CD4-positive, alpha-beta memory T cell (primary cell): ENCODE data around the gene ALG12. TPM values are rescaled to one million over a fixed set of nuclear protein-coding genes. Genes with fewer than 3 reads are reported as not detected.
A peak's percentile ranks its signal among the peaks of the same experiment; 100 is the strongest.

Experiments
- CTCF ChIA-PET: fragments of 350-600 bp; sonication (Branson Sonifier 250); formaldehyde crosslinking; loops from one replicate; lab custom pipeline; 2021; ENCODE audit warnings: inconsistent platforms; ENCODE audit not compliant: partially characterized antibody; lab: Charles Lee
- POLR2A ChIA-PET: fragments of 350-600 bp; sonication (Branson Sonifier 250); formaldehyde crosslinking; loops from one replicate; lab custom pipeline; 2021; ENCODE audit not compliant: partially characterized antibody; lab: Charles Lee
- DNase-seq, 5 donors: peaks; one replicate each; pipeline versions ENCODE4 v3.0.0 to v3.0.0-alpha.2; 2020 to 2022; ENCODE audit warnings: mixed read lengths in 1 of 5
- H3K27ac ChIP-seq: one replicate; pipeline ENCODE4 v1.7.0; 2013; ENCODE audit warnings: low read depth, low read length
- H3K27me3 ChIP-seq: 2 replicates; pipeline ENCODE4 v1.7.0; 2013; ENCODE audit warnings: mild to moderate bottlenecking, low read length, moderate library complexity; ENCODE audit not compliant: insufficient read depth
- H3K36me3 ChIP-seq: 2 replicates; pipeline ENCODE4 v1.7.0; 2013; ENCODE audit warnings: mild to moderate bottlenecking, low read length, moderate library complexity; ENCODE audit not compliant: insufficient read depth
- H3K4me1 ChIP-seq: 2 replicates; pipeline ENCODE4 v1.7.0; 2013; ENCODE audit warnings: mild to moderate bottlenecking, low read length, moderate library complexity; ENCODE audit not compliant: insufficient read depth
- H3K4me3 ChIP-seq, 2 donors: one replicate each; pipeline ENCODE4 v1.7.0; 2013; ENCODE audit warnings: low read length in 2 of 2, mild to moderate bottlenecking in 1 of 2
- H3K9me3 ChIP-seq, 2 donors: one replicate each; pipeline ENCODE4 v1.7.0; 2013; ENCODE audit warnings: low read length in 2 of 2, control low read depth in 1 of 2; ENCODE audit not compliant: control insufficient read depth in 1 of 2
- H3K27ac Mint-ChIP-seq, 7 donors: one replicate each; pipeline ENCODE4 v1.8.0; 2020 to 2021; ENCODE audit warnings: mixed read lengths in 7 of 7, mild to moderate bottlenecking in 6 of 7, inconsistent platforms in 3 of 7, moderate library complexity in 3 of 7
- H3K27me3 Mint-ChIP-seq, 2 donors: one replicate each; pipeline ENCODE4 v1.8.0; 2020 to 2021; ENCODE audit warnings: mixed read lengths in 2 of 2
- H3K36me3 Mint-ChIP-seq, 2 donors: one replicate each; pipeline ENCODE4 v1.8.0; 2020 to 2021; ENCODE audit warnings: mixed read lengths in 2 of 2, inconsistent platforms in 1 of 2, mild to moderate bottlenecking in 1 of 2
- H3K4me1 Mint-ChIP-seq, 4 donors: one replicate each; pipeline ENCODE4 v1.8.0; 2020 to 2021; ENCODE audit warnings: mixed read lengths in 4 of 4, mild to moderate bottlenecking in 1 of 4
- H3K4me3 Mint-ChIP-seq, 8 donors: one replicate each; pipeline ENCODE4 v1.8.0; 2020 to 2021; ENCODE audit warnings: mixed read lengths in 8 of 8, mild to moderate bottlenecking in 7 of 8, moderate library complexity in 6 of 8, inconsistent platforms in 3 of 8
- H3K9me3 Mint-ChIP-seq, 8 donors: one replicate each; pipeline ENCODE4 v1.8.0; 2020 to 2021; ENCODE audit warnings: mixed read lengths in 8 of 8, mild to moderate bottlenecking in 5 of 8, inconsistent platforms in 3 of 8, moderate library complexity in 1 of 8
- intact Hi-C: fragments of 100-400 bp; cut with micrococcal nuclease; formaldehyde crosslinking; loops from one replicate; pipeline ENCODE4 v1.15.1; 2023
- polyA plus RNA-seq, 2 donors: library from polyadenylated mRNA; unstranded; fragments of 300-500 nt; fragmentation: Illumina TruSeq; gene quantifications; one replicate each; pipeline ENCODE4 v1.2.3, GENCODE V29; 2021
- total RNA-seq, 2 experiments: library from RNA; stranded (reverse); gene quantifications; one replicate each; pipeline ENCODE4 v1.2.3, GENCODE V29; 2021

ALG12 gene
- total and polyA plus RNA-seq, 4 experiments from 2014 or later: 16.9 to 27.2 (median 19.3) TPM

DNA sequence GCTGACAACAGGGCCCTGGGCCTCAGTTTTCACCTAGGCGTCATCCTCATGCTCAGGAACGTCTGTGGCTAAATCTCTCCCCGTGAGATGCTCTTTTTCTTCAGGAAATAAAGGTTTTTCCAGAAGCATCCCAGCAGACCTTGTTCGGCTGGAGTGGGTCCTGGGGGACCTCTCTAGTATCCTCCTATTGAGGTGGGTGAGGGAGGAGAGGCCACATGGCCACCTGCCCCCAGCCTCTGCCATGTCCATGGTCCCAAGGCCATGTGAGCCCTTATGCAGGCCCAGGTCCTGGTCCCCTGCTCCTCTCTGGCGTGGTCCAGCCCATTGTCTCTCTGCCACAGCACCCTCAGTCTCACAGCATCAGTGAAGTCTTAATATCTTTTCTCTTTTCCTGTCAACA is 22.0 kb downstream of the ALG12 start:
- no peak for DNase-seq
- Mint-ChIP-seq H3K4me3 (no peak overlapping the region), H3K27ac (peak overlapping the region in 3 of 7 donors; percentile 57 to 79 (median 70)), H3K36me3 (peaks cover 24 to 34% of the 10 kb centered on the region in 2 donors), H3K9me3 (peaks cover 0 to 9% (median 5%) of the 10 kb centered on the region in 8 donors), H3K4me1 (peaks cover 10 to 15% (median 13%) of the 10 kb centered on the region in 4 donors), H3K27me3 (no peaks in the 10 kb centered on the region)
- CTCF ChIA-PET: no interaction called here
- Histone ChIP-seq H3K27me3 (no peaks in the 10 kb centered on the region), H3K4me3 (no peak overlapping the region), H3K9me3 (no peaks in the 10 kb centered on the region), H3K36me3 (peaks cover 2% of the 10 kb centered on the region), H3K4me1 (no peaks in the 10 kb centered on the region), H3K27ac (no peak overlapping the region)
- intact Hi-C loops: no loop called here
- POLR2A ChIA-PET: no interaction called here

DNA sequence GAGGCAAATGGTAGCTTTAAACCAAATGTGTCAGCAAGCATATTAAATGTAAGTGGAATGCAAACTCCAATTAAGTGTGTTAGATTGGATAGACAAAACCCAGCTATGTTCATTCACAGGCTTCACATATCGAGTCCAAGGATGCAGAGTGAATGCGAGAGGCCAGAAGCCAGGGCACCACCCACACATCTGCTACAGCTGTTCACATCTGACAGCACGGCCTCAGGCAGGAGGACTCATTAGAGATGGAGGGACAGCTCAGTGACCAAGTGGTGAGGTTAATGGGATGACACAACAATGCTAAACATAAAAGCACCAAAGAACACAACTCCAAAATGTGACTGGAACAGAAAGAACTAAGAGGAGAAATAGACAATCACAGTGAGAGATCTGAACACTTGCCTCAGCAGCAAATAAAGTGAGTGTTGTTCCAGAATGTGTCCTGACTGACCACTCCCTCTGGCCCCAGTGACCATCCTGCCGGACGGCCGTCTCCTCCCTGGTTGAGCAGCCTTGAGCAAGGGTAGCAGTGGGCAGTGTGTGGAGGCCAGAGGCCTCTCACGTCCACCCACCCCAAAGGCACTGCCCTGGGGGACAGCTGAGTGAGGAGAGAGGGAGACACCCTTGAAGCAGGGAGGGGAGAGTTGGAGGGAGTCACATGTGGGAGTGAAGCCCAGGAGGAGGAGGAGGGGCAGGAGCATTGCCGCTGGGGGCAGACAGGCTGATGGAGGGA is 23.8 kb downstream of the ALG12 start:
- peaks cover 19 to 42% of the 10 kb centered on the region in 2 donors for H3K36me3 Mint-ChIP-seq
- peak overlapping the region in 3 of 7 donors; percentile 73 to 94 (median 78) for H3K27ac Mint-ChIP-seq
- DNase-seq: no peak
- no peaks in the 10 kb centered on the region for H3K27me3 ChIP-seq
- peaks cover 11 to 15% (median 11%) of the 10 kb centered on the region in 4 donors for H3K4me1 Mint-ChIP-seq
- H3K9me3 Mint-ChIP-seq: peaks cover 0 to 9% (median 5%) of the 10 kb centered on the region in 8 donors
- intact Hi-C loops: no loop called here
- H3K36me3 ChIP-seq: no peaks in the 10 kb centered on the region
- ChIA-PET POLR2A (no interaction called here), CTCF (interaction anchor here (1.2 kb wide), 1 partner anchor 136 kb away, joined by 4 read pairs; no protein-coding TSS in a partner anchor)
- H3K27me3 Mint-ChIP-seq: no peaks in the 10 kb centered on the region
- H3K4me3 Mint-ChIP-seq: no peak overlapping the region
- no peaks in the 10 kb centered on the region for H3K9me3 ChIP-seq
- H3K27ac ChIP-seq: no peak overlapping the region
- no peaks in the 10 kb centered on the region for H3K4me1 ChIP-seq
- H3K4me3 ChIP-seq: no peak overlapping the region

DNA sequence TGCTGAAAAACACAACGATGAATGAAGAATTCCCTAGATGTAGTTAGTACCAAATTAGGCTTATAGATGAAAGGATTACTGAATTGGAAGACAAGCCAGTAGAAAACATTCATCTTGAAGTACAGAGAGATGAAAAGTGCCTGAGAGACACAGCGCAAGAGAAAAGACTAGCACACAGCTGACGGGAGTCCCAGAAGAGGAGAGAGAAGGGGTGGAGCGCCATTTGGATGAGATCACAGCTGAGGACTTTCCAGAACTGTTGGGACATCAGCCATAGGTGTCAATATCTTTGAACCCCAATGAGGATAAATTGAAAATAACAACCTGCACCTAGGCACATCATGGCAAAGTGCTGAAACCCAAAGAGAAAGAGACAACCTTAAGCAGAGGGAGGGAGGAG is 25.2 kb downstream of the ALG12 start:
- Histone ChIP-seq H3K36me3 (peaks cover 1% of the 10 kb centered on the region), H3K27ac (no peak overlapping the region), H3K9me3 (no peaks in the 10 kb centered on the region), H3K4me3 (no peak overlapping the region), H3K27me3 (no peaks in the 10 kb centered on the region), H3K4me1 (no peaks in the 10 kb centered on the region)
- Mint-ChIP-seq H3K36me3 (peaks cover 29 to 53% of the 10 kb centered on the region in 2 donors), H3K4me1 (peaks cover 8 to 15% (median 11%) of the 10 kb centered on the region in 4 donors), H3K27me3 (no peaks in the 10 kb centered on the region), H3K27ac (peak overlapping the region in 4 of 7 donors; percentile 15 to 67 (median 38)), H3K9me3 (peaks cover 0 to 9% (median 5%) of the 10 kb centered on the region in 8 donors), H3K4me3 (no peak overlapping the region)
- intact Hi-C loops: no loop called here
- CTCF ChIA-PET: no interaction called here
- POLR2A ChIA-PET: no interaction called here
- DNase-seq: no peak

DNA sequence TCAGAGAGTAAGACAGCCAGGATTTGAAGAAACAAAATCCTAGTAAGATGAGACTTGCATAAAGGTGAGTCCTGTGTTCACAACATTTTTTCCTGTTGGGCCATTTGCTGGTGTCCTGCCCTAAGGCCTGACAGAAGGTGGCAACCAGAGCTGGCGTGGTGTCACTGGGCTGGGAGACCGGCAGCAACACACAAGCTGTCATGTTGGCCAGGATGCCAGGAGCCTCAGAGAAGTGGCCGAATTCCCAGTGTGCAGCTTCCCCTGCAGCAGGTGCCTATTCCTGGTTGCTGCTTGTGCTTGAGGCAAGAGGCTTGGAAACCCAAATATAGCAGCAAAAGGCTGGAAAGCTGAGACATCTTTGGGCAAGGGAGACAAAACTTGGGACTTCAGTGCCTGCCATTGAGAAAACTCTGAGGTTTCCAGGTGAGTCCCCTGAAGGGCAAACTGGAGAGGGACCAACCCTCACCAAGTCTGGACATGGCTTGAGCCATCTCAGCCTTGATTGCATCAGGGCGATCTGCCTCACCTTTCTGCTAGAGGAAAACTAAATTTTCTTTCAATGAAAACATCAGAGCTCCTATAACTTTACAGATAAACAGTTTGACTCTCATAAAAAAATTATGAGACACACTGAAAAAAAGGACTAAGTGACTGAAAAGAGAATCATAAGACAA is 25.9 kb downstream of the ALG12 start:
- H3K36me3 ChIP-seq: peaks cover 8% of the 10 kb centered on the region
- CTCF ChIA-PET: interaction anchor here (0.7 kb wide), 1 partner anchor 94 kb away, joined by 3 read pairs; no protein-coding TSS in a partner anchor
- H3K4me3 ChIP-seq: no peak overlapping the region

DNA sequence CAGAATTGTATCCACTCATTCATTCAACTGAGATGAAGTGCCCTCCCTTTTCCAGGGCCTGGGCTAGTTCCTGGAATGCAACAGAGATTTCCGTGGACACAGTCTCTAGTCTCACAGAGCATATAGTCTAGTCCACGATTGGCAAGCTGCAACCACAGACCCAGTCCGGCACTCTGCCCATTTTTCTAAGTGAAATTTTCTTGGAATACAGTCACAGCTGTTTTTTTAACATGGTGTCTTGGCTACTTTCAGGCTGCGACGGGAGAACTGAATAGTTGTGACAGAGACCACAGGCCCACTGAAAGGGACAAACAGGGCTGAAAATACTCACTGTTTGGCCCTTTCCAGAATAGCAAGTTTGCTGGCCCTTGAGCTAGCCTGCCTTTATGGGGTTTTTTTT is 29.2 kb downstream of the ALG12 start:
- intact Hi-C loops: loop anchor here (10.0 kb wide), 1 partner anchor 124 kb away; no protein-coding TSS in a partner anchor
- ChIA-PET POLR2A (no interaction called here), CTCF (interaction anchor here (1.7 kb wide), 1 partner anchor 8 kb away, joined by 4 read pairs; no protein-coding TSS in a partner anchor)
- no peaks in the 10 kb centered on the region for H3K4me1 ChIP-seq
- Mint-ChIP-seq H3K27me3 (no peaks in the 10 kb centered on the region), H3K4me1 (peaks cover 5 to 8% (median 6%) of the 10 kb centered on the region in 4 donors), H3K4me3 (no peak overlapping the region), H3K36me3 (peaks cover 56 to 70% of the 10 kb centered on the region in 2 donors), H3K9me3 (peaks cover 0 to 8% (median 3%) of the 10 kb centered on the region in 8 donors), H3K27ac (no peak overlapping the region)
- no peaks in the 10 kb centered on the region for H3K27me3 ChIP-seq
- no peaks in the 10 kb centered on the region for H3K9me3 ChIP-seq
- peaks cover 35% of the 10 kb centered on the region for H3K36me3 ChIP-seq
- no peak overlapping the region for H3K4me3 ChIP-seq
- DNase-seq: no peak
- no peak overlapping the region for H3K27ac ChIP-seq

More for the DNA sequence above, 25.9 kb downstream of the ALG12 start:
- Mint-ChIP-seq H3K27ac (peak overlapping the region in 1 of 7 donors; percentile 15), H3K4me3 (no peak overlapping the region), H3K9me3 (peaks cover 0 to 9% (median 5%) of the 10 kb centered on the region in 8 donors), H3K27me3 (no peaks in the 10 kb centered on the region), H3K36me3 (peaks cover 35 to 57% of the 10 kb centered on the region in 2 donors), H3K4me1 (peaks cover 8 to 15% (median 11%) of the 10 kb centered on the region in 4 donors)
- H3K27me3 ChIP-seq: no peaks in the 10 kb centered on the region
- no peaks in the 10 kb centered on the region for H3K9me3 ChIP-seq
- POLR2A ChIA-PET: no interaction called here
- no peak for DNase-seq
- H3K4me1 ChIP-seq: no peaks in the 10 kb centered on the region
- intact Hi-C loops: no loop called here
- no peak overlapping the region for H3K27ac ChIP-seq

DNA sequence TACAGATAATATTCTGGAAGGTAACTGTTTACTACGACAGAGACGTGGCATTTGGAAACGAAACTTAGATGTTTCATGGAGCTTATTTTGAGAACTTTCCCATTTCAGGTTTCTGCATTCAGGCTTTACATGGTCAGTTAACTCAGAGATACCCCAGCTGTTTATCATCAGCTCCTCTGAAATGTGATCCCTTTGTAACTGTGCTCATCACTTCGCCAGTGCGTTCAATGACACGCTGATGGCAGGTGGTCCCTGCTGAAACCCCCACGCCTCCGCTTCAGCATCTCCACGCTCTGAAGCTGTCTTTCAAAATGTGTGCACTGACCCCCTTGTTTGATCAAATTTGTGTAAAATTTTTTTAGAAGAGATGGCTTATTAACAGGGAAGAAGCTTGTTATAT is 30.5 kb downstream of the ALG12 start:
- Mint-ChIP-seq H3K36me3 (peaks cover 65 to 71% of the 10 kb centered on the region in 2 donors), H3K27ac (no peak overlapping the region), H3K9me3 (peaks cover 0 to 6% (median 0%) of the 10 kb centered on the region in 8 donors), H3K4me3 (no peak overlapping the region), H3K27me3 (no peaks in the 10 kb centered on the region), H3K4me1 (peaks cover 6 to 14% (median 10%) of the 10 kb centered on the region in 4 donors)
- H3K27me3 ChIP-seq: no peaks in the 10 kb centered on the region
- H3K27ac ChIP-seq: no peak overlapping the region
- POLR2A ChIA-PET: no interaction called here
- H3K9me3 ChIP-seq: no peaks in the 10 kb centered on the region
- no peak overlapping the region for H3K4me3 ChIP-seq
- CTCF ChIA-PET: no interaction called here
- DNase-seq: no peak
- no peaks in the 10 kb centered on the region for H3K4me1 ChIP-seq
- intact Hi-C loops: loop anchor here (10.0 kb wide), 1 partner anchor 123 kb away; no protein-coding TSS in a partner anchor
- peaks cover 35% of the 10 kb centered on the region for H3K36me3 ChIP-seq

DNA sequence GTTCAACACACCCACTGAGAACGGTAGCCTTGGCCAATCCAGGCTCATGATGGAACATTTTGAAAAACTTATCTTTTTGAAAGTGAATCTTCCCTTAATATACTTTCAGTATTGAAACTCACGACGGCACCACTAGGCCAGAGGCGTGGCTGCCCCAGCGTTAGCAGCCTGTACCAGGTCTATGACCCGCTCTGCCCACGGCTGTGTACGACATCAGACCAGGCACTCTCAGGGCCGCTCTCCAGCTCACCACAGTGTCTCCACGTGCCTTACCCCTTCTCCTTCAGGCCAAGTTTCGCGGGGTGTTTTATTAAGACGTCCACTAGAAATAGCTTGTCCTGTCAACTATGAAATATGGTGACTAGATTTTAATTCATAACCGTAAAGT is 31.2 kb downstream of the ALG12 start:
- POLR2A ChIA-PET: no interaction called here

More for the DNA sequence above, 31.2 kb downstream of the ALG12 start:
- Mint-ChIP-seq H3K4me3 (peak overlapping the region in 1 of 8 donors; percentile 22), H3K4me1 (peaks cover 10 to 19% (median 14%) of the 10 kb centered on the region in 4 donors), H3K36me3 (peaks cover 65 to 71% of the 10 kb centered on the region in 2 donors), H3K27me3 (no peaks in the 10 kb centered on the region), H3K9me3 (peaks cover 0 to 6% (median 0%) of the 10 kb centered on the region in 8 donors), H3K27ac (peak overlapping the region in 1 of 7 donors; percentile 22)
- H3K4me1 ChIP-seq: peaks cover 2% of the 10 kb centered on the region
- intact Hi-C loops: loop anchor here (10.0 kb wide), 1 partner anchor 122 kb away; no protein-coding TSS in a partner anchor
- no peaks in the 10 kb centered on the region for H3K9me3 ChIP-seq
- CTCF ChIA-PET: no interaction called here
- H3K4me3 ChIP-seq: no peak overlapping the region
- H3K27ac ChIP-seq: no peak overlapping the region
- no peaks in the 10 kb centered on the region for H3K27me3 ChIP-seq
- DNase-seq: no peak
- H3K36me3 ChIP-seq: peaks cover 35% of the 10 kb centered on the region
